Esophagus muscularis mucosa (tissue), 4 donors: ENCODE results near the gene PARVB.

Experiments
- CTCF ChIP-seq, 3 experiments: fragments of 200-600 bp in 2 of 3; fragments of 450-650 bp in 1 of 3; sonication (generic) in 2 of 3; IDR thresholded peaks; one replicate each; pipeline ENCODE4 v1.5.1; 2017 to 2019; ENCODE audit warnings: antibody characterized with exemption in 3 of 3, mild to moderate bottlenecking in 2 of 3, moderate library complexity in 1 of 3
- EP300 ChIP-seq: sonication (generic); formaldehyde crosslinking; IDR thresholded peaks from one replicate; pipeline ENCODE4 v1.6.1; 2017; ENCODE audit warnings: antibody characterized with exemption
- POLR2A ChIP-seq: fragments of 450-650 bp; IDR thresholded peaks from one replicate; pipeline ENCODE4 v1.6.1; 2017; ENCODE audit warnings: antibody characterized with exemption, moderate library complexity, mild to moderate bottlenecking, low read depth
- POLR2AphosphoS5 ChIP-seq, 2 donors: sonication (generic); formaldehyde crosslinking; IDR thresholded peaks; one replicate each; pipeline ENCODE4 v1.6.1; 2017; ENCODE audit warnings: antibody characterized with exemption in 2 of 2

- no peak for TF ChIP-seq CTCF (IDR thresholded peaks at IDR 0.05)
- TF ChIP-seq POLR2A, result no peak
- TF ChIP-seq EP300, result no peak
- no peak for TF ChIP-seq POLR2AphosphoS5 (IDR thresholded peaks at IDR 0.05)
Observed at GRCh38 chr22:44093791-44094190, 69.7 kb downstream of the PARVB start.
